GM18502 (cell line): ENCODE results near the gene RCN1.
A peak's percentile ranks its signal among the peaks of the same experiment; 100 is the strongest.
"Not testable (repeated sequence)": the region's sequence is repeated elsewhere in the genome, so short reads cannot be mapped to it uniquely, and the experiment has no call there.

Experiments
- ATAC-seq: cut with Tn5 transposase; IDR thresholded peaks from one replicate; pipeline ENCODE4 v1.9.1; 2021; ENCODE audit warnings: mild to moderate bottlenecking; ENCODE audit not compliant: unreplicated experiment, poor library complexity

RCN1 gene

GRCh38 chr11:32090545-32091370 lies at the start of gene RCN1:
RCN1 (plus strand) TSS chr11:32091074; CDS start chr11:32091197, 123 bp downstream.
- ATAC-seq = peak; percentile 46

- ATAC-seq = no peak
Measured at GRCh38 chr11:32043737-32044136, 47.1 kb upstream of the RCN1 start.

GRCh38 chr11:32044158-32044863 lies 46.6 kb upstream of the RCN1 start:
- ATAC-seq = no peak

- no peak for ATAC-seq
Measured at GRCh38 chr11:32045456-32045855, 45.4 kb upstream of the RCN1 start.

GRCh38 chr11:32050264-32050663 lies 40.6 kb upstream of the RCN1 start:
- ATAC-seq = no peak

GRCh38 chr11:32052215-32052614 lies 38.7 kb upstream of the RCN1 start:
- ATAC-seq = peak; percentile 80

- ATAC-seq = no peak
Measured at GRCh38 chr11:32053151-32053888, 37.6 kb upstream of the RCN1 start.

GRCh38 chr11:32055861-32056260 lies 35.0 kb upstream of the RCN1 start:
- no peak for ATAC-seq

GRCh38 chr11:32056438-32056837 lies 34.4 kb upstream of the RCN1 start:
- no peak for ATAC-seq

- no peak for ATAC-seq
Measured at GRCh38 chr11:32059686-32060462, 31.0 kb upstream of the RCN1 start.

- no peak for ATAC-seq
Measured at GRCh38 chr11:32062540-32062939, 28.3 kb upstream of the RCN1 start.

- not testable (repeated sequence) for ATAC-seq
Measured at GRCh38 chr11:32063031-32063430, 27.8 kb upstream of the RCN1 start.

GRCh38 chr11:32065865-32066629 lies 24.8 kb upstream of the RCN1 start:
- no peak for ATAC-seq

GRCh38 chr11:32068134-32068870 lies 22.6 kb upstream of the RCN1 start:
- ATAC-seq = no peak

- peak; percentile 88 for ATAC-seq
Measured at GRCh38 chr11:32069361-32070058, 21.4 kb upstream of the RCN1 start.

GRCh38 chr11:32070692-32071091 lies 20.2 kb upstream of the RCN1 start:
- ATAC-seq = no peak

GRCh38 chr11:32071811-32072210 lies 19.1 kb upstream of the RCN1 start:
- no peak for ATAC-seq
